ENCODE measurements around the gene SDF2L1. TPM values are rescaled to one million over a fixed set of nuclear protein-coding genes. Genes with fewer than 3 reads are reported as not detected.

Gene SDF2L1
- total RNA-seq, 1 donor from 2014 or later: 24.0 TPM

DNA sequence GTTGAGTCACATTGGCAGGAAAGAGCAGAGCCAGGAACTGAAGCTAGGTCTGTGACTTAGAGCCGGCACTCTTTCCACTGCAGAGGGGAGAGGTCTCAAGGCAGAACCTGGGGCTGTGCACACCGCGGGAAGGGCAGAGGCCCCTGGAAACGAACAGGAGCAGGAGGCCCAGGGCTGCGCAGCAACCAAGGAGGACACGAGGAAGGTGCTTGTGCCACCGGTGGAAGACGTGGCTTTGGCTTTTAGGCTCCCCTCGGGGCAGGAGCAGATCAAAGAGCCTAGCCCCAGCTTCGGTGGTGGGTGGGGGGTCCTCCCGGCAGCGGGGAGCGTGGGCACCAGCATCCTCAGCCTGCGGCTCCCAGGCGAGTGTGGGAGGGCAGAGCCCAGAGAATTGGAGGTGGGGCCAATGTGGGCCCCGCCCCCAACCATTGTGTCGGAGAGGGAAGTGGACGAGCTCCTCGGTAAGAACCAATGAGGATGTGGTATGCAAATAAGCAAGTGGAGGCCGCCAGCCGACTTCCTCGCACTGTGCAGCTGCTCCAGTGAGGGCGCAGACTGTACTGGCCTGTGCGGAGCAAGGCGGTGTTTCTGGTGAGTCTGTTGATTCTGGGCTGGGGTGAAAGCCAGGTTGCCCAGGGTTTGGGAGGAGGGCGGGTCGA is 9.7 kb upstream of the SDF2L1 start, which contains the start of gene CCDC116:
Gene CCDC116, plus strand, starts transcription at position 524 of the 659 bp plus-strand sequence. CDS start 422 bp downstream, outside the sequence.
- no peak for DNase-seq
- H3K27me3 Mint-ChIP-seq (ENCODE audit: unreplicated experiment): peaks cover 8% of the 10 kb centered on the region
- H3K36me3 Mint-ChIP-seq (ENCODE audit: unreplicated experiment): no peaks in the 10 kb centered on the region
- no peak within 1 kb of the TSS for H3K4me3 Mint-ChIP-seq (ENCODE audit: unreplicated experiment)
- peaks cover 9% of the 10 kb centered on the region for H3K9me3 Mint-ChIP-seq (ENCODE audit: unreplicated experiment)
- TF ChIP-seq, protein P1, sequence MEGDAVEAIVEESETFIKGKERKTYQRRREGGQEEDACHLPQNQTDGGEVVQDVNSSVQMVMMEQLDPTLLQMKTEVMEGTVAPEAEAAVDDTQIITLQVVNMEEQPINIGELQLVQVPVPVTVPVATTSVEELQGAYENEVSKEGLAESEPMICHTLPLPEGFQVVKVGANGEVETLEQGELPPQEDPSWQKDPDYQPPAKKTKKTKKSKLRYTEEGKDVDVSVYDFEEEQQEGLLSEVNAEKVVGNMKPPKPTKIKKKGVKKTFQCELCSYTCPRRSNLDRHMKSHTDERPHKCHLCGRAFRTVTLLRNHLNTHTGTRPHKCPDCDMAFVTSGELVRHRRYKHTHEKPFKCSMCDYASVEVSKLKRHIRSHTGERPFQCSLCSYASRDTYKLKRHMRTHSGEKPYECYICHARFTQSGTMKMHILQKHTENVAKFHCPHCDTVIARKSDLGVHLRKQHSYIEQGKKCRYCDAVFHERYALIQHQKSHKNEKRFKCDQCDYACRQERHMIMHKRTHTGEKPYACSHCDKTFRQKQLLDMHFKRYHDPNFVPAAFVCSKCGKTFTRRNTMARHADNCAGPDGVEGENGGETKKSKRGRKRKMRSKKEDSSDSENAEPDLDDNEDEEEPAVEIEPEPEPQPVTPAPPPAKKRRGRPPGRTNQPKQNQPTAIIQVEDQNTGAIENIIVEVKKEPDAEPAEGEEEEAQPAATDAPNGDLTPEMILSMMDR (IDR thresholded peaks at IDR 0.05; ENCODE audit: partially characterized antibody, unreplicated experiment): no peak
- no peak within 1 kb of the TSS for H3K27ac Mint-ChIP-seq (ENCODE audit: unreplicated experiment)
- H3K4me1 Mint-ChIP-seq (ENCODE audit: low read depth, unreplicated experiment): peaks cover 9% of the 10 kb centered on the region

DNA sequence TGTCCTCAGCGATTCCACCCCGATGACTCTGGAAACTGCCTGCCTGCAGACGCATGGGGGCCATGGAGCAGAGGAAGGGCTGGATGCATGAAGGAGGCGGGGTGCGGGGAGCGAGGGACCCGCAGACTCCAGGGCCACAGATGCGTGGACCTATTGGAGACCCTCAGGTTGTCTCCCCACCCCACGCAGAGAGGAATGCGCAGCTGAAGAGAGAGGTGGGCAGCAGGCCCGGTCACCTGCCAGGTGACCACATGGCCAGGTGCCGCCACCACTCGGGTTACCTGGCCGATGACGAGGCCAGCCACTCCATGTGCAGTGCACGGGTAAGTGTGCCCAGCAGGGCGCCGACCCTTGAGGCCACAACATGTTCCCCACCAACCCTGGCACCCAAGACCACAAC is 9.2 kb upstream of the SDF2L1 start:
- peaks cover 8% of the 10 kb centered on the region for H3K27me3 Mint-ChIP-seq (ENCODE audit: unreplicated experiment)
- no peak for DNase-seq
- H3K27ac Mint-ChIP-seq (ENCODE audit: unreplicated experiment): no peak overlapping the region
- no peak overlapping the region for H3K4me3 Mint-ChIP-seq (ENCODE audit: unreplicated experiment)
- H3K4me1 Mint-ChIP-seq (ENCODE audit: low read depth, unreplicated experiment): peaks cover 5% of the 10 kb centered on the region
- TF ChIP-seq, protein P1 (IDR thresholded peaks at IDR 0.05; ENCODE audit: partially characterized antibody, unreplicated experiment): no peak
- peaks cover 5% of the 10 kb centered on the region for H3K9me3 Mint-ChIP-seq (ENCODE audit: unreplicated experiment)
- no peaks in the 10 kb centered on the region for H3K36me3 Mint-ChIP-seq (ENCODE audit: unreplicated experiment)

GRCh38 chr22:21633481-21633880 is 8.6 kb upstream of the SDF2L1 start:
- H3K27me3 Mint-ChIP-seq (ENCODE audit: unreplicated experiment): peaks cover 8% of the 10 kb centered on the region
- no peak overlapping the region for H3K4me3 Mint-ChIP-seq (ENCODE audit: unreplicated experiment)
- no peak for DNase-seq
- no peak overlapping the region for H3K27ac Mint-ChIP-seq (ENCODE audit: unreplicated experiment)
- no peaks in the 10 kb centered on the region for H3K4me1 Mint-ChIP-seq (ENCODE audit: low read depth, unreplicated experiment)
- TF ChIP-seq, protein P1 (IDR thresholded peaks at IDR 0.05; ENCODE audit: partially characterized antibody, unreplicated experiment): no peak
- no peaks in the 10 kb centered on the region for H3K9me3 Mint-ChIP-seq (ENCODE audit: unreplicated experiment)
- H3K36me3 Mint-ChIP-seq (ENCODE audit: unreplicated experiment): no peaks in the 10 kb centered on the region

- no peak for DNase-seq
- H3K36me3 Mint-ChIP-seq (ENCODE audit: unreplicated experiment): no peaks in the 10 kb centered on the region
- peaks cover 8% of the 10 kb centered on the region for H3K27me3 Mint-ChIP-seq (ENCODE audit: unreplicated experiment)
- no peak overlapping the region for H3K27ac Mint-ChIP-seq (ENCODE audit: unreplicated experiment)
- TF ChIP-seq, protein P1 (IDR thresholded peaks at IDR 0.05; ENCODE audit: partially characterized antibody, unreplicated experiment): no peak
- H3K4me3 Mint-ChIP-seq (ENCODE audit: unreplicated experiment): no peak overlapping the region
- H3K4me1 Mint-ChIP-seq (ENCODE audit: low read depth, unreplicated experiment): no peaks in the 10 kb centered on the region
- no peaks in the 10 kb centered on the region for H3K9me3 Mint-ChIP-seq (ENCODE audit: unreplicated experiment)
These were observed 8.0 kb upstream of the SDF2L1 start for GRCh38 chr22:21634081-21634480.

- TF ChIP-seq, protein P1 (IDR thresholded peaks at IDR 0.05; ENCODE audit: partially characterized antibody, unreplicated experiment): no peak
- no peak for DNase-seq
- H3K36me3 Mint-ChIP-seq (ENCODE audit: unreplicated experiment): no peaks in the 10 kb centered on the region
- no peak overlapping the region for H3K4me3 Mint-ChIP-seq (ENCODE audit: unreplicated experiment)
- no peaks in the 10 kb centered on the region for H3K4me1 Mint-ChIP-seq (ENCODE audit: low read depth, unreplicated experiment)
- peaks cover 8% of the 10 kb centered on the region for H3K27me3 Mint-ChIP-seq (ENCODE audit: unreplicated experiment)
- peaks cover 2% of the 10 kb centered on the region for H3K9me3 Mint-ChIP-seq (ENCODE audit: unreplicated experiment)
- H3K27ac Mint-ChIP-seq (ENCODE audit: unreplicated experiment): no peak overlapping the region
These were observed 7.3 kb upstream of the SDF2L1 start for GRCh38 chr22:21634844-21635243.

Data from glutamatergic neuron (in vitro differentiated cells).